Measurements from ENCODE around the gene CRISP1.
"Not testable (repeated sequence)": the region's sequence is repeated elsewhere in the genome, so short reads cannot be mapped to it uniquely, and the experiment has no call there.

GRCh38 chr6:49895553-49895952, 29.2 kb upstream of the CRISP1 start:
- not testable (repeated sequence) for TF ChIP-seq EZH2 (IDR thresholded peaks at IDR 0.05; ENCODE audit: insufficient read depth, poor library complexity, severe bottlenecking); EZH2phosphoT487 (IDR thresholded peaks at IDR 0.05; ENCODE audit: insufficient read depth, low read depth)
